H1 (cell line): ENCODE results near the gene SUGT1. TPM values are rescaled to one million over a fixed set of nuclear protein-coding genes. Genes with fewer than 3 reads are reported as not detected.
A peak's percentile ranks its signal among the peaks of the same experiment; 100 is the strongest.

Experiments
- CTCF ChIA-PET: fragments of 300-600 bp; sonication (Branson Sonifier 250); formaldehyde crosslinking; loops from one replicate; lab custom pipeline; 2021; ENCODE audit not compliant: partially characterized antibody; lab: Charles Lee
- POLR2A ChIA-PET: fragments of 300-600 bp; sonication (Branson Sonifier 250); formaldehyde crosslinking; loops from one replicate; lab custom pipeline; 2021; ENCODE audit warnings: inconsistent platforms; ENCODE audit not compliant: partially characterized antibody; lab: Charles Lee
- DNase-seq, 2 experiments: peaks; one replicate each; pipeline versions ENCODE4 v3.0.0 to v3.0.0-alpha.2; 2010 to 2022; ENCODE audit warnings: low spot score in 2 of 2, low read depth in 1 of 2, mixed read lengths in 1 of 2
- FAIRE-seq: peaks from 2 replicates; lab custom pipeline; 2011; peaks lifted over from hg19 to GRCh38; lab: Jason Lieb, UNC
- H2AFZ ChIP-seq: 2 replicates; pipeline ENCODE4 v1.8.1; 2012; ENCODE audit warnings: low read length, inconsistent platforms
- H2AK5ac ChIP-seq: 2 replicates; pipeline ENCODE4 v1.6.1; 2013; ENCODE audit warnings: low read depth, low read length
- H2BK120ac ChIP-seq: replicated peaks from 2 replicates; pipeline ENCODE3; 2013; ENCODE audit warnings: low read depth, low read length, inconsistent platforms
- H2BK12ac ChIP-seq: 2 replicates; pipeline ENCODE4 v1.6.1; 2013; ENCODE audit warnings: low read depth, low read length
- H2BK15ac ChIP-seq: 2 replicates; pipeline ENCODE4 v1.6.1; 2013; ENCODE audit warnings: low read length
- H2BK20ac ChIP-seq: 2 replicates; pipeline ENCODE4 v1.6.1; 2013; ENCODE audit warnings: low read length
- H2BK5ac ChIP-seq: 2 replicates; pipeline ENCODE4 v1.6.1; 2013; ENCODE audit warnings: low read depth, low read length
- H3K14ac ChIP-seq: 2 replicates; pipeline ENCODE4 v1.6.1; 2013; ENCODE audit warnings: inconsistent platforms; ENCODE audit not compliant: insufficient read length
- H3K18ac ChIP-seq: 2 replicates; pipeline ENCODE4 v1.6.1; 2013; ENCODE audit warnings: low read length; ENCODE audit errors: extremely low read depth
- H3K23ac ChIP-seq: 2 replicates; pipeline ENCODE4 v1.6.1; 2013; ENCODE audit warnings: inconsistent platforms; ENCODE audit not compliant: insufficient read length
- H3K23me2 ChIP-seq: 2 replicates; pipeline ENCODE4 v1.6.1; 2013; ENCODE audit warnings: low read depth, low read length
- H3K27ac ChIP-seq: 2 replicates; pipeline ENCODE4 v1.6.1; 2011; ENCODE audit warnings: low read depth, low read length, inconsistent platforms
- H3K27me3 ChIP-seq, 4 experiments: replicated peaks in 1 of 4; 1 replicate in 1 of 4; 2 replicates in 3 of 4; pipeline versions ENCODE4 v1.6.1 to v1.8.1; 2011 to 2013; ENCODE audit warnings: low read length in 3 of 4, mild to moderate bottlenecking in 3 of 4, inconsistent platforms in 2 of 4, mixed read lengths in 2 of 4, moderate library complexity in 1 of 4; ENCODE audit not compliant: control insufficient read depth in 3 of 4, insufficient read depth in 3 of 4; ENCODE audit errors: extremely low read depth in 1 of 4
- H3K36me3 ChIP-seq, 4 experiments: 2 replicates each; pipeline versions ENCODE4 v1.6.1 to v1.8.1; 2011 to 2013; ENCODE audit warnings: mild to moderate bottlenecking in 4 of 4, low read length in 3 of 4, moderate library complexity in 2 of 4, control low read depth in 1 of 4, inconsistent platforms in 1 of 4; ENCODE audit not compliant: insufficient read depth in 4 of 4, control insufficient read depth in 2 of 4
- H3K4ac ChIP-seq: replicated peaks from 2 replicates; pipeline ENCODE3; 2013; ENCODE audit warnings: low read length, low read depth, mixed read lengths, inconsistent platforms; ENCODE audit not compliant: insufficient read length
- H3K4me1 ChIP-seq, 4 experiments: replicated peaks in 1 of 4; 1 replicate in 1 of 4; 2 replicates in 3 of 4; pipeline versions ENCODE4 v1.6.1 to v1.8.1; 2011 to 2013; ENCODE audit warnings: low read length in 3 of 4, inconsistent platforms in 2 of 4, mixed read lengths in 1 of 4; ENCODE audit not compliant: insufficient read depth in 4 of 4, control insufficient read depth in 3 of 4
- H3K4me2 ChIP-seq, 2 experiments: 2 replicates each; pipeline versions ENCODE4 v1.6.1 to v1.8.1; 2011 to 2013; ENCODE audit warnings: low read depth in 2 of 2, low read length in 2 of 2, control low read depth in 1 of 2, inconsistent platforms in 1 of 2, mild to moderate bottlenecking in 1 of 2; ENCODE audit not compliant: insufficient read depth in 1 of 2
- H3K4me3 ChIP-seq, 4 experiments: fragments of 200-600, 300-600 bp in 1 of 4; sonication (generic), shearing (Covaris generic), sonication (Bioruptor Twin) in 1 of 4; 2 replicates each; pipeline versions ENCODE4 v1.5.1 to v1.8.1; 2011 to 2016; ENCODE audit warnings: low read length in 4 of 4, low read depth in 3 of 4, control low read depth in 2 of 4, inconsistent platforms in 2 of 4, mild to moderate bottlenecking in 2 of 4, mixed read lengths in 1 of 4, moderate library complexity in 1 of 4; ENCODE audit not compliant: insufficient read depth in 2 of 4; ENCODE audit errors: extremely low read depth in 1 of 4
- H3K56ac ChIP-seq: replicated peaks from 2 replicates; pipeline ENCODE3; 2013; ENCODE audit warnings: low read depth, mild to moderate bottlenecking, mixed read lengths, low read length, inconsistent platforms; ENCODE audit not compliant: insufficient read length
- H3K79me1 ChIP-seq: 2 replicates; pipeline ENCODE4 v1.6.1; 2013; ENCODE audit warnings: low read depth, low read length, control low read depth
- H3K79me2 ChIP-seq, 2 experiments: 2 replicates each; pipeline versions ENCODE4 v1.6.1 to v1.8.1; 2012 to 2013; ENCODE audit warnings: low read length in 2 of 2, mild to moderate bottlenecking in 2 of 2, inconsistent platforms in 1 of 2; ENCODE audit not compliant: insufficient read depth in 2 of 2, control insufficient read depth in 1 of 2
- H3K9ac ChIP-seq, 4 experiments: replicated peaks in 1 of 4; 1 replicate in 1 of 4; 2 replicates in 3 of 4; pipeline versions ENCODE4 v1.6.1 to v1.8.1; 2011 to 2013; ENCODE audit warnings: low read depth in 3 of 4, low read length in 3 of 4, control low read depth in 2 of 4, mild to moderate bottlenecking in 2 of 4, moderate library complexity in 2 of 4, inconsistent platforms in 1 of 4; ENCODE audit errors: extremely low read depth in 1 of 4
- H3K9me3 ChIP-seq, 2 experiments: 2 replicates each; pipeline versions ENCODE4 v1.6.1 to v1.8.1; 2012 to 2013; ENCODE audit warnings: mild to moderate bottlenecking in 2 of 2, moderate library complexity in 2 of 2, control low read depth in 1 of 2, inconsistent platforms in 1 of 2, low read depth in 1 of 2, low read length in 1 of 2, mixed read lengths in 1 of 2; ENCODE audit not compliant: insufficient read depth in 2 of 2
- H4K20me1 ChIP-seq, 2 experiments: replicated peaks in 1 of 2; 2 replicates each; pipeline versions ENCODE3 to v1.8.1; 2011 to 2013; ENCODE audit warnings: inconsistent platforms in 2 of 2, low read length in 2 of 2, mild to moderate bottlenecking in 1 of 2; ENCODE audit not compliant: insufficient read depth in 2 of 2, control insufficient read depth in 1 of 2
- H4K5ac ChIP-seq: 2 replicates; pipeline ENCODE4 v1.6.1; 2013; ENCODE audit warnings: low read length, low read depth, mixed read lengths, inconsistent platforms; ENCODE audit not compliant: insufficient read length
- H4K8ac ChIP-seq: 2 replicates; pipeline ENCODE4 v1.8.0; 2013; ENCODE audit warnings: mild to moderate bottlenecking, moderate library complexity, low read length, inconsistent platforms; ENCODE audit not compliant: insufficient read depth; ENCODE audit errors: extremely low read depth
- H4K91ac ChIP-seq: replicated peaks from 2 replicates; pipeline ENCODE3; 2013; ENCODE audit warnings: low read length, mixed read lengths, inconsistent platforms; ENCODE audit not compliant: insufficient read length
- BACH1 ChIP-seq: IDR thresholded peaks from 2 replicates; pipeline ENCODE4 v1.6.1; 2012; ENCODE audit warnings: low read length, improper control_type of control experiment
- CEBPB ChIP-seq: IDR thresholded peaks from 2 replicates; pipeline ENCODE4 v1.6.1; 2012; ENCODE audit warnings: low read depth, low read length
- CREB1 ChIP-seq: IDR thresholded peaks from 2 replicates; pipeline ENCODE4 v1.6.1; 2012; ENCODE audit warnings: inconsistent platforms
- EZH2 ChIP-seq: fragments of 200-600 bp; sonication (generic); IDR thresholded peaks from 2 replicates; pipeline ENCODE4 v1.7.1; 2012; ENCODE audit warnings: low read depth, mild to moderate bottlenecking, moderate library complexity, low read length, inconsistent platforms; ENCODE audit not compliant: severe bottlenecking
- FOSL1 ChIP-seq: IDR thresholded peaks from 2 replicates; pipeline ENCODE4 v1.6.1; 2011; ENCODE audit warnings: mild to moderate bottlenecking, low read depth, low read length, moderate library complexity; ENCODE audit not compliant: insufficient read depth
- MAFK ChIP-seq: IDR thresholded peaks from 2 replicates; pipeline ENCODE4 v1.6.1; 2012; ENCODE audit warnings: low read depth, mild to moderate bottlenecking, improper control_type of control experiment, low read length
- NANOG ChIP-seq: IDR thresholded peaks from 2 replicates; pipeline ENCODE4 v1.6.1; 2011; ENCODE audit warnings: low read length, low read depth, mild to moderate bottlenecking, inconsistent platforms; ENCODE audit not compliant: insufficient read depth, poor library complexity, severe bottlenecking
- RFX5 ChIP-seq: IDR thresholded peaks from 2 replicates; pipeline ENCODE4 v1.6.1; 2011; ENCODE audit warnings: low read depth, low read length, improper control_type of control experiment, borderline replicate concordance
- SIN3A ChIP-seq, 2 experiments: IDR thresholded peaks in 1 of 2; conservative IDR thresholded peaks in 1 of 2; 2 replicates each; pipeline ENCODE4 v1.6.1; 2011 to 2012; ENCODE audit warnings: low read length in 2 of 2, improper control_type of control experiment in 1 of 2, low read depth in 1 of 2, mild to moderate bottlenecking in 1 of 2
- TCF12 ChIP-seq: IDR thresholded peaks from 2 replicates; pipeline ENCODE4 v1.6.1; 2011; ENCODE audit warnings: low read depth, mild to moderate bottlenecking, low read length
- USF2 ChIP-seq: IDR thresholded peaks from 2 replicates; pipeline ENCODE4 v1.6.1; 2011; ENCODE audit warnings: low read length, improper control_type of control experiment
- ZNF274 ChIP-seq: IDR thresholded peaks from 2 replicates; pipeline ENCODE4 v1.7.0; 2012; ENCODE audit warnings: low read length, borderline replicate concordance; ENCODE audit errors: extremely low read depth
- WGBS, 2 experiments: shearing (Covaris generic) in 1 of 2; methylation state at CpG; one replicate each; pipeline versions ENCODE4 v1.1.6 to v1.1.7; 2013 to 2015; ENCODE audit warnings: low lambda C conversion rate in 2 of 2, mixed read lengths in 2 of 2, inconsistent platforms in 1 of 2, low coverage in 1 of 2, missing lambda C conversion rate in 1 of 2; ENCODE audit not compliant: insufficient replicate concordance in 2 of 2, insufficient coverage in 1 of 2, insufficient read length in 1 of 2; ENCODE audit errors: extremely low coverage in 1 of 2, missing lambda C conversion rate in 1 of 2; 5-methylcytosine and 5-hydroxymethylcytosine counted together
- polyA plus RNA-seq, 7 experiments: library from polyadenylated mRNA; depleted of rRNA in 3 of 7; stranded (reverse) in 5 of 7; unstranded in 2 of 7; fragments of >200 nt in 5 of 7; fragments of 200-250 nt in 2 of 7; gene quantifications; 1 replicate in 5 of 7; 2 replicates in 1 of 7; 4 replicates in 1 of 7; pipeline versions ENCODE4 v1.2.1 to v1.2.3, GENCODE V29; 2011 to 2013; ENCODE audit warnings: missing spikeins in 2 of 7, mixed read lengths in 2 of 7
- total RNA-seq: library from RNA; stranded (reverse); fragmentation: NEBNext Ultra II Directional; extraction: Animal tissue kit (Norgen Biotek cat#: 25700); gene quantifications from 2 replicates; pipeline ENCODE4 v1.2.1, GENCODE V29; 2021

Gene SUGT1
- total and polyA plus RNA-seq, 2 of the 8 experiments (the other 6 are each of a cell fraction or from before 2014, with no cell fraction given): 21.0 to 99.4 TPM

- no peak for FAIRE-seq
- Histone ChIP-seq H4K8ac (no peak overlapping the region), H3K36me3 (peaks cover 0 to 26% (median 15%) of the 10 kb centered on the region in 4 experiments; a peak in 6 of 8 replicates), H2AK5ac (no peak overlapping the region), H4K5ac (peak overlapping the region; percentile 70), H3K23me2 (peaks cover 13% of the 10 kb centered on the region; the same call in 1 of the 2 replicates), H2BK15ac (no peak overlapping the region), H3K56ac (no peak overlapping the region), H4K20me1 (no peaks in the 10 kb centered on the region), H2AFZ (no peak overlapping the region), H3K4ac (no peak overlapping the region), H3K27me3 (no peaks in the 10 kb centered on the region), H3K4me2 (peak overlapping the region in 1 of 2 experiments; percentile 81; a peak in 1 of 4 replicates), H3K23ac (no peak overlapping the region), H3K14ac (no peak overlapping the region), H2BK5ac (peak overlapping the region; percentile 18; the same call in 1 of the 2 replicates), H4K91ac (peak overlapping the region; percentile 56), H3K18ac (no peak overlapping the region), H2BK12ac (no peak overlapping the region), H3K4me3 (peak overlapping the region in 1 of 4 experiments; percentile 76; a peak in 1 of 8 replicates), H2BK20ac (no peak overlapping the region; the same call in 1 of the 2 replicates), H3K9ac (no peak overlapping the region), H3K4me1 (peaks cover 3 to 20% (median 18%) of the 10 kb centered on the region in 4 experiments), H3K27ac (no peak overlapping the region), H2BK120ac (peak overlapping the region; percentile 98), H3K9me3 (no peaks in the 10 kb centered on the region), H3K79me2 (peaks cover 0 to 8% of the 10 kb centered on the region in 2 experiments; a peak in 1 of 4 replicates), H3K79me1 (no peaks in the 10 kb centered on the region)
- ChIA-PET POLR2A (interaction anchor here (0.5 to 4.4 kb wide), 10 partner anchors 15 to 145 kb away, joined by 3 to 25 read pairs (median 3); partner anchors contain the start of gene SUGT1), CTCF (interaction anchor here (0.5 to 4.0 kb wide), 12 partner anchors 10 to 120 kb away, joined by 3 to 28 read pairs (median 4); no protein-coding TSS in a partner anchor)
- 50% methylated on average over 2 of the region's 2 CpGs; no CpG with 5 or more reads in 1 of the 2 experiments for WGBS, 2 experiments
- no peak for DNase-seq
- TF ChIP-seq SIN3A (conservative IDR thresholded peaks at IDR 0.05 in 1 of 2, IDR thresholded peaks at IDR 0.05 in 1 of 2; ENCODE audit: low read depth in 1 of 2, low read length in 2 of 2): no peak
- no peak for TF ChIP-seq EZH2
- TF ChIP-seq FOSL1: no peak
- TF ChIP-seq USF2: no peak
- TF ChIP-seq MAFK: no peak
- TF ChIP-seq CREB1: no peak
- no peak for TF ChIP-seq RFX5
- no peak for TF ChIP-seq ZNF274
- no peak for TF ChIP-seq NANOG
- no peak for TF ChIP-seq BACH1
- TF ChIP-seq CEBPB: no peak
- TF ChIP-seq TCF12: no peak
These were observed 84.3 kb downstream of the SUGT1 start for GRCh38 chr13:52736891-52737290.
